Measurements from ENCODE around the gene TAF1D.

The TAF1D gene

GRCh38 chr11:93735627-93736026 is 5.7 kb downstream of the TAF1D start:
- H3K36me3 ChIP-seq (ENCODE audit: insufficient read depth, low read length) = peaks cover 99% of the 10 kb centered on the region
- no peaks in the 10 kb centered on the region for H3K9me3 ChIP-seq (ENCODE audit: low read depth, low read length)
- DNase-seq (ENCODE audit: low read depth, low spot score) = no peak
- peak overlapping the region; percentile 98; the same call in 1 of the 2 replicates for H3K4me3 ChIP-seq
- TF ChIP-seq EZH2 (IDR thresholded peaks at IDR 0.05) = no peak
- TF ChIP-seq FOXP2 (optimal IDR thresholded peaks at IDR 0.05; ENCODE audit: control extremely low read depth, extremely low read length, insufficient read depth) = no peak
- 0 out of 2 replicates have a peak, but pooled peaks have one; percentile 15 for TF ChIP-seq POLR2AphosphoS5 (IDR thresholded peaks at IDR 0.05; ENCODE audit: borderline replicate concordance, low read depth, low read length)
- peak overlapping the region; percentile 100 for H3K9ac ChIP-seq (ENCODE audit: insufficient read length)
- H3K27ac ChIP-seq = peak overlapping the region; percentile 93

- Histone ChIP-seq H3K36me3 (ENCODE audit: insufficient read depth, low read length) (peaks cover 100% of the 10 kb centered on the region), H3K4me3 (peak overlapping the region; percentile 23; the same call in 1 of the 2 replicates), H3K9me3 (ENCODE audit: low read depth, low read length) (no peaks in the 10 kb centered on the region), H3K9ac (ENCODE audit: insufficient read length) (peak overlapping the region; percentile 28), H3K27ac (peak overlapping the region; percentile 77)
- no peak for DNase-seq (ENCODE audit: low read depth, low spot score)
- TF ChIP-seq EZH2 (IDR thresholded peaks at IDR 0.05) (no peak), FOXP2 (optimal IDR thresholded peaks at IDR 0.05; ENCODE audit: control extremely low read depth, extremely low read length, insufficient read depth) (no peak), POLR2AphosphoS5 (IDR thresholded peaks at IDR 0.05; ENCODE audit: borderline replicate concordance, low read depth, low read length) (peak; percentile 43; the same call in 1 of the 2 replicates)
Measured at GRCh38 chr11:93734427-93735222, 6.7 kb downstream of the TAF1D start.

- no peaks in the 10 kb centered on the region for H3K9me3 ChIP-seq (ENCODE audit: low read depth, low read length)
- H3K36me3 ChIP-seq (ENCODE audit: insufficient read depth, low read length) = peaks cover 100% of the 10 kb centered on the region
- DNase-seq (ENCODE audit: low read depth, low spot score) = no peak
- no peak overlapping the region for H3K9ac ChIP-seq (ENCODE audit: insufficient read length)
- TF ChIP-seq FOXP2 (optimal IDR thresholded peaks at IDR 0.05; ENCODE audit: control extremely low read depth, extremely low read length, insufficient read depth) = no peak
- no peak for TF ChIP-seq EZH2 (IDR thresholded peaks at IDR 0.05)
- no peak; the same call in 1 of the 2 replicates for TF ChIP-seq POLR2AphosphoS5 (IDR thresholded peaks at IDR 0.05; ENCODE audit: borderline replicate concordance, low read depth, low read length)
- H3K27ac ChIP-seq = peak overlapping the region; percentile 77
- H3K4me3 ChIP-seq = peak overlapping the region; percentile 18
Measured at GRCh38 chr11:93733474-93733873, 7.8 kb downstream of the TAF1D start.

- Histone ChIP-seq H3K9me3 (ENCODE audit: low read depth, low read length) (no peaks in the 10 kb centered on the region), H3K9ac (ENCODE audit: insufficient read length) (no peak overlapping the region), H3K36me3 (ENCODE audit: insufficient read depth, low read length) (peaks cover 100% of the 10 kb centered on the region), H3K4me3 (no peak overlapping the region), H3K27ac (peak overlapping the region; percentile 77)
- DNase-seq (ENCODE audit: low read depth, low spot score) = no peak
- no peak for TF ChIP-seq EZH2 (IDR thresholded peaks at IDR 0.05)
- TF ChIP-seq POLR2AphosphoS5 (IDR thresholded peaks at IDR 0.05; ENCODE audit: borderline replicate concordance, low read depth, low read length) = peak; percentile 11; the same call in 1 of the 2 replicates
- TF ChIP-seq FOXP2 (optimal IDR thresholded peaks at IDR 0.05; ENCODE audit: control extremely low read depth, extremely low read length, insufficient read depth) = no peak
Measured at GRCh38 chr11:93732237-93732892, 8.9 kb downstream of the TAF1D start.

- peak overlapping the region; percentile 77 for H3K27ac ChIP-seq
- peaks cover 100% of the 10 kb centered on the region for H3K36me3 ChIP-seq (ENCODE audit: insufficient read depth, low read length)
Measured at GRCh38 chr11:93730108-93731107, 10.9 kb downstream of the TAF1D start.

GRCh38 chr11:93729129-93729616 is 12.1 kb downstream of the TAF1D start:
- H3K9ac ChIP-seq (ENCODE audit: insufficient read length) = no peak overlapping the region
- peaks cover 95% of the 10 kb centered on the region for H3K36me3 ChIP-seq (ENCODE audit: insufficient read depth, low read length)
- no peak for DNase-seq (ENCODE audit: low read depth, low spot score)
- H3K27ac ChIP-seq = peak overlapping the region; percentile 77
- peak; percentile 17; the same call in 1 of the 2 replicates for TF ChIP-seq POLR2AphosphoS5 (IDR thresholded peaks at IDR 0.05; ENCODE audit: borderline replicate concordance, low read depth, low read length)
- TF ChIP-seq FOXP2 (optimal IDR thresholded peaks at IDR 0.05; ENCODE audit: control extremely low read depth, extremely low read length, insufficient read depth) = no peak
- no peak overlapping the region for H3K4me3 ChIP-seq
- H3K9me3 ChIP-seq (ENCODE audit: low read depth, low read length) = no peaks in the 10 kb centered on the region

More at GRCh38 chr11:93730108-93731107, 10.9 kb downstream of the TAF1D start:
- no peak for TF ChIP-seq POLR2AphosphoS5 (IDR thresholded peaks at IDR 0.05; ENCODE audit: borderline replicate concordance, low read depth, low read length)
- TF ChIP-seq FOXP2 (optimal IDR thresholded peaks at IDR 0.05; ENCODE audit: control extremely low read depth, extremely low read length, insufficient read depth) = no peak
- TF ChIP-seq EZH2 (IDR thresholded peaks at IDR 0.05) = no peak
- Histone ChIP-seq H3K9me3 (ENCODE audit: low read depth, low read length) (no peaks in the 10 kb centered on the region), H3K4me3 (no peak overlapping the region), H3K9ac (ENCODE audit: insufficient read length) (no peak overlapping the region)
- no peak for DNase-seq (ENCODE audit: low read depth, low spot score)

GRCh38 chr11:93728792-93729128 is 12.5 kb downstream of the TAF1D start:
- TF ChIP-seq POLR2AphosphoS5 (IDR thresholded peaks at IDR 0.05; ENCODE audit: borderline replicate concordance, low read depth, low read length) (0 out of 2 replicates have a peak, but pooled peaks have one; percentile 20), EZH2 (IDR thresholded peaks at IDR 0.05) (no peak), FOXP2 (optimal IDR thresholded peaks at IDR 0.05; ENCODE audit: control extremely low read depth, extremely low read length, insufficient read depth) (no peak)
- Histone ChIP-seq H3K9me3 (ENCODE audit: low read depth, low read length) (no peaks in the 10 kb centered on the region), H3K27ac (peak overlapping the region; percentile 77), H3K4me3 (no peak overlapping the region), H3K9ac (ENCODE audit: insufficient read length) (no peak overlapping the region), H3K36me3 (ENCODE audit: insufficient read depth, low read length) (peaks cover 93% of the 10 kb centered on the region)
- DNase-seq (ENCODE audit: low read depth, low spot score) = no peak

Data from SK-N-MC (cell line).